Hindlimb muscle (tissue), 1 donor: ENCODE results near the gene FIBIN. TPM values are rescaled to one million over a fixed set of nuclear protein-coding genes. Genes with fewer than 3 reads are reported as not detected.
"Not testable (repeated sequence)": the region's sequence is repeated elsewhere in the genome, so short reads cannot be mapped to it uniquely, and the experiment has no call there.

Source experiments
- DNase-seq: peaks from one replicate; pipeline ENCODE4 v3.0.0-alpha.2; 2013
- polyA plus RNA-seq: library from polyadenylated mRNA; unstranded; fragments of 120-200 nt; gene quantifications from one replicate; pipeline ENCODE4 v1.2.1, GENCODE V29; 2013; ENCODE audit not compliant: insufficient read length

Gene FIBIN
- polyA plus RNA-seq, 1 donor: 26.7 TPM

DNA sequence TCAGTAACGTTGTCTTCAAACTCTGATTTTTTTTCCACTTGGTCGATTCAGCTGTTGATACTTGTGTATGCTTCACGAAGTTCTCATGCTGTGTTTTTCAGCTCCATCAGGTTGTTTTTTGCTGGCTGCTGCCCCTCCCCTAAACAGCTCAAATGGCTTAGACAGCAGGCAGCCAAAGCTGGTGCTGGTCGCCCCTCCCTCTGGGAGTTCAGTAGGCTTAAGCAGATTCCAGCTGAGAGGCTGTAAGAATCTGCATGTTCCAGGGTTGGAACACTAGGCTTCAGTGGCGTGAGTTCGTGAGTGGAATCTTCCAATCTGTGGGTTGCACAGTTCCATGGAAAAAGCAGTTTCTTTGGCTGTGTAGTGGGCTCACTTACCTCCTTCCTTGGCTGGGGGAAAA is 10.3 kb upstream of the FIBIN start:
- DNase-seq: no peak

GRCh38 chr11:26985470-26985869 is 8.4 kb upstream of the FIBIN start:
- DNase-seq: no peak

DNA sequence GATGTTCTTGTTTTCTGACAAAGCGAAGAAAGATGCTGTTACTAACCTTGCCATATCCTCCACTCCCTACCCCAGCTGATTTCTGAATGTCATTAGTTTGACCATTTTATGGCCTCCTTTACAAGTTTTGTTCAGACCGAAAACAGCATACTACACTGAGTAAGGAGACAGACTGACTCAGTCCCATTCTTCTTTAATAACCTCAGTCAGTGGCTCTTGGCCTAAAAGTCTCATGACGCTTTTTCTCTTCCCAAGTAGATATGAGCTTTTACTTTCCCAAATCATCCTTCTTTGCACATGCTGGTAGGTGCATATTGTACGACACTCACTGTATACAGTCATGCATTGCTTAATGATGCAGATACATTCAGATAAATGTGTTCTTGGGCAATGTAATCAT is 8.0 kb upstream of the FIBIN start:
- DNase-seq: no peak

DNA sequence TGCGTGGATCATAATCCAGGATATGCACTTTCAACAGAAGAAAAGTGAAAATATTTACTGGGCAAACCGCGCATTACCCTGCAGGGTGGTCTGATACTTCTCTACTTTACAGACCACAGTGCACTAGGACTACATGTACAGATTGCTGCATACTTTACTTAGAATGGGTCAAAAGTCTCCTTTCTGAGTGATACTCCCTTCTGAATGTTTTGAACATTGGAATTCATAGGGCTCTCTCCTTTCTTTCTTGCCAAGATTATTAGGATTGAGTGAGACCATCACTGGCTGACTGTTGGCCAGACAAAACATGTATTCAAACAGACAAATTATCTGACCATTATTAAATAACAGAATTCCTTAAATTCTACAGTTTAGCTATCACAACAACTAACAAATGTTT is 6.6 kb upstream of the FIBIN start:
- DNase-seq: no peak

DNA sequence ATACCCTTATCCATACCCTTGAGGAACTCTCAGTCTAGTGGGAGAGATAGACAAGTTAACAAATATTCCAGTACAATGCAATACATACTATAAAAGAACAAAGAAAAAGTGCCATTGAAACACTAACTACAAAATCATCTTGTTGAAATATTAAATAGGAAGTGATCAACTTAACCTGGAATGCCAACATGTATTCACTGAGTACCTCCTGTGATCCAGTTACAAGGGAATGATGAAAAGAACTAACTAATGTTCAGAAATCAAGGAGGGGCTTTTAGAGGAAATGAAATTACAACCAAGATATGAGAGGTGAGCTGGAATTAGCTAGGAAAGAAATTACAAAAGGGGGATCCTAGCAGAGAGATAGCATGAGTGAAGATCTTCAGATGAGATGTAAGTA is 6.2 kb upstream of the FIBIN start:
- no peak for DNase-seq

DNA sequence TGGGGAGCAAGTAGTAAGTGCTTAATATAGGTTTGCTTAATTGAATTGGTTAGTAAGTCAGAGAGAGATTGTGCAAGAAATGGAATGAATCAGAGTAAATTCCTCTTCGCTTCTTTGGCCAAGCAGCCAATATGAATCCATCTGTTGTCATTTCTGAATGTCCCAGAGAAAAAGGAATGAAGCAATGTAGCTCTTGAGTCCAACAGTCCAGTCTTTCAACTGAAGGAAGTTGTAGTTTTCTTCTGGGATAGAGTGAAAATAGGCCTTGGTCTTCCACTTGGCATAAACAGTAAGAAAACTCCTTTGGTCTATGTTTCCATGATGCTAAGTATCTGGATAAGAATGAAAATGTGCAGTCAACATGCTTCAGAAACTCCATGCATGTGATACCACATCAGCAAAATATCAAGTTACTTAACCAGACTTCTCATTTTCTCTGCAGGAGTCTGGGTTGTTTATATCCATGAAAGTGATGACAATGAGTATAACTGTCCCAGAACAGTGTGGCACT is 1.8 kb upstream of the FIBIN start:
- peak; percentile 46 for DNase-seq

DNA sequence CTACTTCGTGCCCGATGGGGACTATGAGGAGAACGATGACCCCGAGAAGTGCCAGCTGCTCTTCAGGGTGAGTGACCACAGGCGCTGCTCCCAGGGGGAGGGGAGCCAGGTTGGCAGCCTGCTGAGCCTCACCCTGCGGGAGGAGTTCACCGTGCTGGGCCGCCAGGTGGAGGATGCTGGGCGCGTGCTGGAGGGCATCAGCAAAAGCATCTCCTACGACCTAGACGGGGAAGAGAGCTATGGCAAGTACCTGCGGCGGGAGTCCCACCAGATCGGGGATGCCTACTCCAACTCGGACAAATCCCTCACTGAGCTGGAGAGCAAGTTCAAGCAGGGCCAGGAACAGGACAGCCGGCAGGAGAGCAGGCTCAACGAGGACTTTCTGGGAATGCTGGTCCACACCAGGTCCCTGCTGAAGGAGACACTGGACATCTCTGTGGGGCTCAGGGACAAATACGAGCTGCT is 751 bp downstream of the FIBIN start:
- DNase-seq: peak; percentile 49

DNA sequence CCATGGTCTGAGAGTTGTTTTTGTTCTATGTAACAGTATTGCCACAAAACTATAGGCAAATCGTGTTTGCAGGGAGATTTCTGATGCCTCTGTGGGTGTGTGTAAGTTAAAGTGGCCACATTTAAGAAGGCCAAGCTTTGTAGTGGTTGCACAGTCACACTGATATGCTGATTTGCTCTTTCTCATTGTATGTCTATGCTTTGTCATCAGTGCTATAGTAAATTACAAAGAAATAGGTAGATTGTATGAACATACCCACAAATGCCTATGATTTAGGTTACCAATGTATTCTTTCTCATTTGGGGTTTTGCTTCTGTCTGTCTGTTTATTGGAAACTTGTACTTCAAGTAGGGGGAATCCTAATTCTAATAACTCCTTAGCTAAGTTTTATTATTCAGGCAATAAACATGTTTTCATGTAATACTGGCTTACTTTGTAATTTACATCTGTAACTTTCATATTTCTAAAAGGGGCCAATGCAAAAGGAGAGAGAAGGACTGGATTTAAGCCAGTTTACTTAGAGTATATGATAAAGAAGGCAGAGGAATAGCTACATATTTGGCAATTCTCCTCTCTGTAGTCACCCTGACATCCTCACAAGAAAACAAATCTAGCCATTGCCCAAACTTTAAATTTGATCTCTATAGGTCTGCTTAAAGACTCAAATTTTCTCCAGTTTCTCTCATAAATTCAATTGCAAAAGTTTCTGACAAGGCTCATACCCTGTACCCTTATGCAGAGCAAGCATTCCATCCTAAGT is 2.0 kb downstream of the FIBIN start:
- no peak for DNase-seq

GRCh38 chr11:26997378-26997777 is 3.5 kb downstream of the FIBIN start:
- DNase-seq: peak; percentile 45

GRCh38 chr11:27001136-27001730 is 7.3 kb downstream of the FIBIN start:
- DNase-seq: not testable (repeated sequence)

DNA sequence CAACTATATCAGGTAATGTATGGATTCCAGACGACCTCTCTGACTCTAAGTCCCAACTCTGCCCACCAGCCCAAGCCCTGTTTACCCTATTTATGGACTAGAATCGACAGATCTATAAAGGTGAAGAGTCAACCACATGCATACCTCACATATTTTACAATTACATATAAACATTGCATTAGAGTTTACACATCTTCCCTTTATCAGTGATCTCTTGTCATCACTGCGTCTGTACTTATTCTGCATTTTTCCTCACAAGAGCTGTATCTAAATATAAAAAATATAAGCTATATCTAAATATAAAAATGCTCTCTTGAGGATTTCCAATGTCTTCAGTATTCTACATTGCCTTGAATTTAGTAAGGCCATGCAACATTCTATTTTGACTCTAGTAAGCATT is 8.5 kb downstream of the FIBIN start:
- DNase-seq: no peak

DNA sequence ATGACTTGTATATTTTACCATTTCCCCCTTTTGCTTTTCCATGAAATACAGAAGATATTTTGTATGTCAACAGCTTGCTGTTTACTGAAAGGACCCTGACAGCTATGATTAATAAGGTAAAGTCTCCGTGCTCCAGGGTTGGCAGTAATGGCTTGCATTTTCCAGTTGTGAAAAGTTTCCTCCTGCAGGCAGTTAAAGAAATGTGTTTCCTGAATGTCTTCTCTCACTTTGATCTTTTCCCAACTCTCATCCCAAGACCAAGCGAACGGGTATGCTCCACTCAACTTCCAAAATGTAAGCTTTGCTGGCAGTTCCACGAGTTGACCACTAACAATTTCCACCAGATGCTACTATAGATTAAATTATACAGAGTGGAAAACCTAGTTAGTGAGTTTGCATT is 8.9 kb downstream of the FIBIN start:
- no peak for DNase-seq

GRCh38 chr11:27004103-27004502 is 10.2 kb downstream of the FIBIN start:
- no peak for DNase-seq

GRCh38 chr11:27008811-27009535 is 15.1 kb downstream of the FIBIN start:
- DNase-seq: no peak

GRCh38 chr11:27011560-27012233 is 17.8 kb downstream of the FIBIN start:
- no peak for DNase-seq

DNA sequence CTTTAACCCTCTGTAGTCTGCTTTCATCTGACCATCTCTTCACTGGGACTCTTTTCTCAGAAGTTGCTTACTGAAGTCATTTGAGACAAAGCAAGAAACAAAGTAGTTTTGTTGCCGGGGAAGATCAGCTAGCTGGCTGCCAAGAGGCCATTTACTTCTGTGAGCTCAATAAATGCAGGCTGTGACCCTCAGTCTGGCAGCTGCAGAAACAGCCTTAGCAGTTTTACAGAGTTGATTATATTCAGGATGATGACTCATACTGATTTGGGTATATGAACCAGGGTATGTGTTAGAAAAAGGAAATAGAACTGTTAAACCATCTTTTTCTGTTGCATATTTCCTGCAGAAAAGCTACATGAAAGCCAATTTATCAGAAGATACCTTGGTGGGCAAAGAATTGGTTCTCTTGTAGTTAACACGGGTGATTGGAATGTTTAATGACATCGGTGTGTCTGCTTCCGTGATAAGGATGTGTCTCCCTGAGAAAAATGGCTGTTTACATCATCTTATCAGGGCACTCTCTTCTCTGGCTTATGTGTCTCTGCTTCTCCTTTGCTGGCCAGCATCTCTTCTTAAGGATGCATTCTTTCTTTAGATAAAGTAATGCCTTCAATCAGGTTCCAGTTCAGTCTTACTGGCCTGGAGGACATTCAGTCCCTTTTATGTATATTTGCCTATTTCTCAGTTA is 18.5 kb downstream of the FIBIN start:
- peak; percentile 61 for DNase-seq

GRCh38 chr11:27013781-27014361 is 20.0 kb downstream of the FIBIN start:
- no peak for DNase-seq

- DNase-seq: no peak
These were observed 25.1 kb downstream of the FIBIN start for GRCh38 chr11:27018902-27019529.

DNA sequence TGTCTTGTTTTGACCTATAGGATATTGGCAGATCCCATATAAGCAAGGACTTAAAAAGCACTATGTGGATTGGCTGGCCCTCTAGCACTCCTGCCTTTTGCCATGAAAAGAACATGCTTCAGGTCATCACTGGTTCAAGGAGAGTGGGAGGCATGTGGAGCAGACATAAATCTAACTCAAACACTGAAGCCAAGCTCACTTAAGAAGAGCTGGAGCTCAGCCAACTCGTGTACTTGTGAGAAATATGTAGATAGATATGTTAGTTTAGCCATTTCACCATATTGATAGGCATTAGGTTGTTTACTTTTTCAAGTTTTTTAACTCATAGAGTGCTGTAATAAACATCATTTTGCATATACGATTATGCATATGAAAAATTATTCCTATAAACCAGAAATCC is 26.8 kb downstream of the FIBIN start:
- DNase-seq: no peak

DNA sequence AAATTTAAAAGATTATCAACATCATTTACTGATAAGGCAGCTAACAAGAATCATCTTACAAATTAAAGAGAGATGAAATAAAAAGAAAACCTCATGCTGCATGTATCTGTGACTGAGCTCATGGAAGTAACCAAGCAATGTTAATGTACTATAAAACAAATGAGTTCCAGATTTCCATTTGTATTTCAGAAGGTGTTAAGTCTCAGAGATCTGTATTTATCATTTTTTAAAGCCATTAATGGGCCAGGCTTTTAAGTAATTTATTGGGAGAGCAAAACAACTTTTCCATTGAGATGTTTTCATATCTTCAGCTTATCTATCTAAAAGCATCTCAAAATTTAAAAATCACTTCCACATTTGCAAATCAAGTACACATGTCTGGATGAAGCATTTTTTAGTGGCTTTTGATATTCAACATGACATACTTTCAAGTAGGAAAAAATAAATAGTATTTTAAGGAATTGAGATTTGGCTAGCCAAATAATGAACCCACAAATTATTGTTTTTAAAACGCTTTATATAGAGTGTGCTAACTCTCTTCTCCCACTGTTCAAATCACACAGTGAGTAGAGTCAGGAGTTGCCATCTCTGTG is 28.8 kb downstream of the FIBIN start:
- DNase-seq: no peak

- DNase-seq: no peak
These were observed 31.0 kb downstream of the FIBIN start for GRCh38 chr11:27024865-27025264.
